GM19193 (cell line): ENCODE measurements around the gene BTC.

Experiments
- POLR2A ChIP-seq: IDR thresholded peaks from 4 replicates; pipeline ENCODE4 v1.6.1; 2011; ENCODE audit not compliant: insufficient read depth, insufficient read length; ENCODE audit errors: extremely low read depth

BTC gene

DNA sequence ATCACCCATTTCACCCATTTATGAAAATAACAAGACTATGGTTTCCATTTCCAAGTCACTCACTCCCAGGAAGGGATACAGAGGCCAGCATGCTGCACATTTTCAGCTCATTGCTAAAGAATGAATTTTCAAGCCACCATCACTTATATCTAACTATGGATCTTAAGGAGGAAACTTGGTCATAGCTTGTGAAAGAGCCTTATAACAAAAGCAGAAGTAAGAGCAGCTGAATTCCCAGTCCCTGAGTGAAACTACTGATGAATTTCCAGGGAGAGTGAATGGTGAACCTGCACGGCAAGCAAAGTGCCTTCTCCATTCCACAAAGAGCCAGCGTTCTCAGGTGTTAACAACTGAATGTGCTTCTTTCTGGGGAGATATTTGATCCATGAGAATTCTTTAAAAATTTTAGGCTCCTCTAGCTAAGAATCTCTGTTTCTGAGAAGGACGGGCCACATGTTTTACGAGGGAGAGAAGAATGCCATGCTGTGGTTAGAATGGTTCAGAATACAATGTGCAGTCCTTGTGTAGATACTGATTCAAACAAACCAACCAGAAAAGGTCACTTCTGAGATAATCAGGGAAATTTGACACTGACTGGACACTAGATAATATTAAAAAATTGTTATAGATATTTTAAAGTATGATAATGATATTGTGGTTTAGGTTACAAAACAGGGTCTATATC lies 24.0 kb downstream of the BTC start:
- TF ChIP-seq POLR2A, result no peak

DNA sequence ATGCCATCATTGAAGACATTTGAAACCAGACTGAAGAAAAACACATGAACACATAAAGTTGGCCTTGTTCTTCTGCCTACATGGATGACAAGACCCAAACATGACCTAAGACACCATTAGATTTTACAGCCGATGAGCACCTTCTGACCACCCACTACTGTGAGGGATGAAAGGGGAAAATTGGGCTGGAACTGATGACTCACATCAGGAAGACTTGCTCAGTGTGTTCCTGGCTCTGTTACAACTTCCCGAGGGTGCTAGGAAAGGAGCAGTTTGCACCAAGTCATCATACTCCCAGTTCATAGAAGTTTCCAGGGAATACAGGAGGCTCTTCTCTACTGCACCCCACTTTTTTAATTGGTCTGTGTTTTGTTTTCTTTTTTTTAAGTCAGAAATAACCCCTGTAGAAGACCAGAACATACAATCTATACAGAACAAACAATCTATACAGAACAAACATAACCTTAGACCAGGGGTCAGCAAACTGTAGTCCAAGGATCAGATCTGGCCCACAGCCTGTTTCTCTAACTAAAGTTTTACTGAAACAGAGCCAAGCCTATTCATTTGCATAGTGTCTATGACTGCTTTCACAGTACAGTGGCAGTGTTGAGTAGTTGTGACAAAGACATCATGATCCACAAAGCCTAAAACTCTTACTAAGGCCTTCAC lies 25.3 kb downstream of the BTC start:
- TF ChIP-seq POLR2A, result no peak

DNA sequence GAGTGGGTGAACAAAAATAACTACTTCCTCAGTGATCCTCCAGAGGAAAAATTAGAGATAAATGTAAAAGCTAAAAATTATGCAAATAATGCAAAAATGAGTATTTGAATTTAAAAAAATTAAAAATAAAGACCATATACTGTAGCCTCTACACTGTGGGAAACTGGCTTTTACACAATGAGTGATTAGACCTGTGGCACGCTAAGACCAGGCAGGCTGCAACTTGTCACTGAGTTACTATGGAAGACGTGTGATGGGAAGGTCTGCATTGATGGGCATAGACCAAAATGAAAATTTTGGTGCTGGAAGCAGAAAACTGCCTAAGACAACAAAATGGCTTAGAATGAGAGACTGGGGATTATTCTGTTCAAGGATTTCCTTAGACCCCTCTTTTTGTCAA lies 30.2 kb downstream of the BTC start:
- no peak for TF ChIP-seq POLR2A

DNA sequence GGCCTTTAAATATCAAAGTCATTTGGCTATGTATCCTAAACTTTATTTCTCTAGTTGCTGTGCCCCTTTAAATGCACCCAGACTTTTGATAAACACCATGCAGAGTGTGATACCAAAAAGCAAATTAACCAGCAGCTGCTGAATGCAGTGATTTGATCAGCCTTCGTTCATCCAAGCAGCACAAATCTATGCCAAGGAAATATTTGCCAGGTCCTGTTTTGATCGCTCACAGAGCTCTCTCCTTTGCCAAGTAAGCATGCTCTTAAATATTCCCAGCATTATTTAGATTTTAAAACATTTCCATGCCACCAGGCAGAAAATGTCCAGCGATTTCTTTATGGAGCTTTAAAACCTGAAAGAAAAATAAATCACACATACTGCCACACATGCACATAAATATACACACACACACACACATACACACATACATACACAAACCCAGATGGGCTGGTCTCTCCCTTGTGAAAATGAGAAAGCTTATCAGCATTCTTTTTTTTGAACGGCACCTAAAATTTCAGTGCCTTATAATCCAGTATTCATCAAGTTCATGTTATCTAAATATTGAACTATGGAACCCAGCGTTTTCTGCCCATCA lies 35.7 kb downstream of the BTC start:
- no peak for TF ChIP-seq POLR2A

DNA sequence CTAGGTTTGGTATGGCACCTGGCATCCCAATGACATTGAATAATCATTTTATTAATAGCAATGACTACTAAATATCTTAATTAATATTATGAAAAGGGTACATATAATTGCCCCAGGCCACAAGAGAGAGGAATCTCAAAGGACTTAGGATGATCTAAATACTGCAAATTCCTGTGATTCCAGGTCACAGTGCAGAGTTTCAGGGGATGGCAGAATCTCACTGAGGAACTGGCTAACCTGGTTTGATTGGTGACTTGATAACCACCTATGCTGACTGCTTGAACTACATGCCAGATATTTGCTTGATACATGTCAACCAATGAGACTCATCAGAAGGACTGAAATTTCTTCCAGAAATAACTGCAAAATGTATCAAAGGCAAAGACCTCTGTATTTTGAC lies 37.2 kb downstream of the BTC start:
- no peak for TF ChIP-seq POLR2A

DNA sequence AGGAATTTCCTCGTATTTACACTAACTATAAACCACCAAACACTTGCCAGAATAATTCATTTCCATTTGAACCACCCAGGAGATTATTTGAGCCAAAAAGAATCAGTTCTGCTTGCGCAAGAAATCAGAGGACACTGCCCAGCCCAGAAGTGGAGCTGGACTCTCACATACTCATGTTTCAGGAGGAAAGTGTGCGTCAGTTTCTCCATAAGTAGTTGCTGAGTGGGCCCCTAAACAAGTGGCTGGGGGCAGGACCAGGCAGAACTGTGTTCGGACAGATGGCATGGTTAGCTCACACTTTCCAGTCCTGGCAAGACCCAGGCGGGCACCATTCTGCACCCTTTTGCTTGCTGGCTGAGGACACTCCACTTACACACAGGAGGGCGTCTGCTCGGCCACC lies 38.8 kb downstream of the BTC start:
- no peak for TF ChIP-seq POLR2A

DNA sequence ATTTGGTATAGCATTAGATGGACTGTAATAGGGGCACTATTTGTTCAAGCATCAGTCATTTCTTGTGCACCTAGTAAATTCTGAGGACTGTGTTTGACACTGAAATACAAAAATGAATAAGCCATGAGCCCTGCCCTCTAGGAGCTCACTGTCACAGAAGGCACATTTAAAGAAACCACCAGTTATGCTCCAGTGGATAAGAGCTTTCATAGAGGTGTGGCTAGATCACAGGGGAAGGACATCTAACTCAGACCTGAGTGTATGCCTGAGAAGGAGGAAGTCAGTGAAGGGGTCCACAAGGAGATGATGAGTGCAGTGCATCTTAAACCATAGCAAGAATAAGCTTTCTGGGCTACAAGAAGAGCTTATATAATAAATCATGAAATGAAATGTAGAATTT lies 40.1 kb downstream of the BTC start:
- TF ChIP-seq POLR2A, result no peak

DNA sequence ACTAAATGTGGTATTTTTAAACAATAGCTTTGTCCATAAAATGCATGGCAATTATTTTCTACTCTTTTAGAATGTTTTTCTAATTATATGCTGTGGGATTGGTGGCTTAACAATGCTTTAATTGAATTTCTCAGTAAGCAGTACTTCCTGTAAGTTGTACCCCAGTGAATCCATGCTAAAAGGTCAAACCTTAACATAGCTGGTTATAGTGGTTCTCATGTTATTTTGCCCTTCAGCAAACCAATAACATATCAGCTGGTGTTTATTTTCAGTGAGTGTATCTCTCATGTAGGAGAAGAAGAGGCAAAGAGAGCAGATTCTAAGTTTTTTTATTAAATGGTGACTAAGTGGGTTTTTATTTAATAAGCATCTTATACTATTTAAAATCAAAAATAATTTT lies 41.5 kb downstream of the BTC start:
- no peak for TF ChIP-seq POLR2A

DNA sequence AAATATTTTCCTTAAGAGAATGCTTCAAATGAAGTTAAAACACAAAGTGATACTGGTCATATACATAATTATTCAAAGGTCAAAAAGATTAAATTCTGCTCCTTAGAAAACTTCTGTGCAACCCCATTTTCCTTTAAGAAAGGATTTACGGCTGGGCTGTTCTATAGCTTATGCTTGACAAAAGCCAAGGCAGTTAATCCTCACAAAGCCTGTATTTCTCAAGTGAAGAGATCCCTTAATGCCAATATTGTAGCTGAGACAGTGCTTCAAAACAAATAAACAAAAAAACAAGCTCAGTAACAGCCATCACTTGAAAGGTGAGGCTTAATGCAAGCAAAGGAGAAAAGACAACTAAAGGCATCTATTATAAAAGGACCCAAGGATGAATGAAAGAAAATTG lies 42.5 kb downstream of the BTC start:
- no peak for TF ChIP-seq POLR2A

DNA sequence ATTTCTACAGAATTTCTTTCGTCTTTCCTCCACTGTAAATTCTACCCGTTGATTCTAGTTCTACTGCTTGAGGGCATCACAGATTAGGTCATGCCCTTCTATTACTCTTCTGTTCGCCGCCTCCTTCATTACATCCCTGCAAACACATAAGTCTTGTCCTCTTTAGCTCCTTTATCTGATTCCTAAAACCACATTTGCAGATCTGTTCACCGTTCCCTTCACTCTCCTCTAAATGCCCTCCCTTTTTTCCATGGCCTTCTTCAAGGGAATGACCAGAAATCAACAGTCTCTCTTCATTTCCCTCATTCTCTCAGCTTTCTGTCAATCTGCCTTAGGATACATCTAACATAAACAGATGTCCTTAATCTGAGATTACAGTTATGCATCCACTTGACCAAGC lies 43.1 kb downstream of the BTC start:
- TF ChIP-seq POLR2A, result no peak

DNA sequence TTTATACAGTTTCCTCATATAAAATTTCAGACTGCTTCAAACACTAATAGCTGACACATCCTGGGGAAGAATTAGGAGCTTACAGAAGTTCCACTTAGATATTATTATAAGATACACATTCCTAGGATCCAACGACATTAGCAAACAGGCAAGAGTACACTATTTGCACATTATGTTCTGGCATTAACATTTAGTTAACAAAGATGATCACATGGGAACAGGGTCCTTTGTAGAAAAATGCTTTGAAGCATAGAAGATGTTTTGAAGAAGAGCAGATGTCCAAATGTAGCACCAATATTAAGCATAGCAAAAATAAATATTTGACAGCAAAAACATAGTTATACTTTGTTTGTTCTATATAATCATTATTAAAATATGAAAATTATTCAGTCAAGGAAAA lies 52.1 kb downstream of the BTC start:
- no peak for TF ChIP-seq POLR2A

DNA sequence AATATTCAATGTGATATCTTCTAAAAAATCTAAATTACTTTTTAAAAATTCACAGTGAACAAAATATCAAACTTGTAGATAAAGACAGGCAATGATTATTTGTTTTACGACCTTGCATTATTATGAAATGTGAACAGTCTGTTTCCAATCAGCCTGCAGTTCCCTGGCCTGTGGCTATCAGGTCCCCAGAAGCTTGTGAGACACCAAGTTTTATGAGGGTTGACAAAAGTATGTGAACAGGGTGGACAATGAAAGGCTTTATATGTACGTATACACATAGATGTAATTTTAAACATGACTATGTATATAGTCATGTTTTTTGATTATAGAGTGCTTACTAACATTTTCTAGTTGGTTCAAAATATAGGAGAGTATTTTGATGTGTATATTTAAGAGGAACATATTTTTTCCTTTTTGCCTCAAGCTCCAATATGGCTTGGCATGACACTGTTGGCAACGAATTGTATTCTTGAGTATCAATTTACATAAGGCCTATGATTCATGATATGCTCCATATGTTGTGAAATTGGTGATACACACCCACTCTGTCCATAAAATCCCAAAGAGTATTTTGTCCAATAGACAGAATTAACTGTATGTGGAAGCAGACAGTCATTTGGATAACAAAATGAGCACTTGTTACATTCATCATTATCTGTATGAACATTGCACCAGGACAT lies 55.7 kb downstream of the BTC start:
- TF ChIP-seq POLR2A, result no peak

DNA sequence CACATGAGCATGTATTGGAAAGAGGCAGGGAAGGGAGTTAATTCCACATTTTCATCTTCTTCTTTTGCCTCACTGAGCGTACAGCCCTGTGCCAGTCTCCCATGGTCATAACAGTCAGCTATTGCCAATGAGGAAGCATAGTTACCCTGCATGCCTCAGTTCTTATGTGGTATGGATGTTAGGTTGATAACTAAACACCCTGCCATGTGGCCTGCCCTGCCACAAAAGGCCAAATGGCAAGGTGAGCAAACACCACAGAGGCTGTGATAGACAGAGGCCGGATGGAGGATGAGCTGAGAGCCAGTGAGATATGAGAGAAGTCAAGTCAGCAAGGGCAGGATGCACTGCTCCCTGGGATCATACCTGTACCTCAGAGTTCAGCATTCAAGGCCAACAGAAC lies 59.3 kb downstream of the BTC start:
- no peak for TF ChIP-seq POLR2A

DNA sequence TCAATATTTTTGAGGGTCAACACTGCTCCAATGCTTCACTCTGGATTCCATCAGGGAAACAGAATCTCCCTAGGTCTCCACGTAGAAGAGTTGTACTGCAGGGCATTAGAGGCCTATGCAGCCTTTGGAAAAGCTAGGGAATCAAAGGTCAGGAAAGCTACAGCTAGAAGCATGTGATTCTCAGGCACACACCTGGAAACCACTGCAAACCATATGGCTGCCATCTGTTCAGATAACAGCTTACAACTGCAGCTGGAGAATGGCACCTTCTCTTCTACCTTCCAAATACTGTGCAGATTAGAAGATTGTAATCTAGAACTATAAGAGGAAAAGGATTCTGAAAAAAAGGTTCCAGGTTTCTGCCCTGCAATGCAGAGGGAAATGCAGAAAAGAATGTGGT lies 60.6 kb downstream of the BTC start:
- TF ChIP-seq POLR2A, result no peak

DNA sequence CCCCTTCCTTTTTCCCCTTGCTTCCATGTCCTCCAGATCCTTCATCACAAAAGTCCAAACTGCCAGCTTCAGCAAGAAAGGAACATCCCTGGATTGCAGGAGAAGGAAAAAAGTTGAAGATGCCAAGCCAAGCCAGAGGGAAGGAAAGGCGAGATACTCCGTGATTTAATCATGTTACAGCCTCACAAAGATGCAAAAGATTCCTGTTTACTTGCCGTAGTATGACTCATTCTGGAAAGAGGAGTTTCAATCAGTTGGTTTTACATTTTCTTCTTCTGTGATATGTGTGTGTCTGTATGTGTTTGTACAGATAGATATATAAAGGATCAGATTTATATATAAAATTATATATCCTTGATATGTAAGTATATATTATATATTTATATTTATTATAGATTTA lies 69.3 kb downstream of the BTC start:
- no peak for TF ChIP-seq POLR2A

DNA sequence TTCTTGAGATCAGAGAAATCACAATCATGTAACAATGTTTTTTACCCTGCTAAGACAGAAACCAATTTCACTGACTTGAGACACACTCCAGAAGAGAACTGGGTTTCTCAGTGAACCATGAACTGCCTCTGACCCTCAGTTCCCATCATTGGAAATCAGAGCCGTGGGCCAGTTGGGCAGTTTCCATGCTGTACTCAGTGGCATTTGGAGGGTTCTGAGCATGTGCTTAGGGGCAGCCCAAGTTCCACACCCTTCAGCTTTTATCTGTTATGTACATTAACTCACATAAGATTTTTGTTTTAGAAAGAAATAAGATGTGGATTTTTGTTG lies 77.9 kb downstream of the BTC start:
- TF ChIP-seq POLR2A, result no peak

DNA sequence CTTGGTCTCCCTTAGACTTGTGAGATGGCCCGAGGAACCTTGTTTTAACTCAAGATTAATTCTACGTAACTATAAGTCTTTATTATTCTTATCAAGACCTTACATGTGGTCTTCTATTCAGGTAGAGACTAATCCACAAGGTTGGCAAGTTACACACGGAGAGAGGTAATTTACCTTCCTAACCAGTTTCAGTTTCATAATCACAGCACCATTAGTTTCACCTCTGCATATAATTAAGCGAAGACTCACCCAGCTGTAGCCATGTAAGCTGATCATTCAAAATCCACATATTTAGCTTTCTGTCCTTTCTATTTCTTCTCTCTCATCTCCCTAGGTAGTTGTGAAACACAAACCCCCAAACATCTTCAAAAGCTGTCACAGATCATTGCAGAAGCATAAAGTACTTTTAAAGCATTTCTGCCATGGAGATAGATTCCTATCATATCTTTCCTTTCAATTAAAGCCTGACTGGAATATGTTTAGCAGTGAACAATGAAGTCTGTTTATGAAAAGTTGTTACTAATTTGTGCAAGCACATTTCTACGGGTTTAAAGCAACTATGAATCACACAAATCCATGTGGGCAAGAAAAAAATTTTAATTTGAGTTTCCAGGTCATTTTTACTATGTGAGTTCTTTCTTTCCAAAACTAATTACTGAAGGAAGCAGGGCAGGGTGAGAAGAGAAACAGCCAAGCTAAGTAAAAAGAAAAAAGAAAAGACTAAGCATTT lies 78.5 kb downstream of the BTC start:
- TF ChIP-seq POLR2A, result no peak
